PC-9 (cell line): ENCODE data around the gene MAFB.

Experiments
- CTCF ChIP-seq: fragments of 200-600 bp; sonication (generic); conservative IDR thresholded peaks from 2 replicates; pipeline ENCODE4 v1.6.1; 2017; ENCODE audit warnings: mixed run types, antibody characterized with exemption, mild to moderate bottlenecking, moderate library complexity
- EZH2 ChIP-seq: fragments of 200-600 bp; sonication (generic); IDR thresholded peaks from 2 replicates; pipeline ENCODE4 v1.8.0; 2017; ENCODE audit warnings: antibody characterized with exemption, low read depth

GRCh38 chr20:40638414-40638813 lies 50.6 kb downstream of the MAFB start:
- TF ChIP-seq CTCF (no peak), EZH2 (no peak)
